GM03348 (cell line): Measurements from ENCODE around the gene SAP30BP.

Experiments
- DNase-seq: peaks from one replicate; pipeline ENCODE4 v3.0.0; 2012; ENCODE audit warnings: low spot score

The SAP30BP gene

DNA sequence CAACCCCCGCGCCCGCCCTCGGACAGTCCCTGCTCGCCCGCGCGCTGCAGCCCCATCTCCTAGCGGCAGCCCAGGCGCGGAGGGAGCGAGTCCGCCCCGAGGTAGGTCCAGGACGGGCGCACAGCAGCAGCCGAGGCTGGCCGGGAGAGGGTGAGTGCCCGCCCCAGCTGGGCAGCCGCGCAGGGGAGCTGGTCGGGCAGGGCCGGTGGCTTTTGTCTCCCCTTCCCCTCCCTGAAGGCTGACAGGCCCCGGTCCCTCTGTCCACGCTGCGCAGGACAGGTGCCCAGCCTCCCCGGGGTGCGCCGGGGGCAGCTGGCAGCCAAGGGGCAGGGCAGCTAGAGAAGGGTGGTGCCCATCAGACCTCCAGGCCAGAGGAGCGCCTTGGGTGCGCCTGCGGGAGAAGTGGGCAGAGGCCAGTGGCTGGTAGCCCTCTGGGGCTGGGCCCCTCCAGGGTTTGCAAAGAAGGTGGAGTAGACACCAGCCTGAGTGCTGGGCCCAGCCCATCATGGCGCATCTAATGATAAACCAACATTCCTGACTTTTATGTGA, 54.4 kb downstream of the SAP30BP start:
- peak; percentile 38 for DNase-seq

DNA sequence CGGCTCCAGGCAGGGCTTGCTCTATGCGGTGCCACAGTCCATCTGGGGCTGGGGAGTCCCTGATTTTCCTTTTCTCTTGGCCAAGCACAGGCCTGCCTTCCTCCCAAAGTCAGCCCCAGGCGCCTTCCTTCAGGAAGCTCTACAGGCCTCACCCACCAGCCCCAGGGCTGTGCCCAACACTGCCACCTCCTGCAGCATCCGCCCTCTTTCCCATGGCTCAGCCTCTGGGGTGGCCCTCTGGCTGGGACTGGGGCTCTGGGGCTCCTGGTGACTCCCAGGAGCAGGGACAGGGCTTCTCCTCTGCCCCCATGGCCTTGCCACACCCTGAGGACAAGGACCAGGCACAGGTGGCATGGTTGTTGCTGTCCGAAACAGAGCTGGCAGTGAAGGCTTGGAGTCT, 54.9 kb downstream of the SAP30BP start:
- no peak for DNase-seq

DNA sequence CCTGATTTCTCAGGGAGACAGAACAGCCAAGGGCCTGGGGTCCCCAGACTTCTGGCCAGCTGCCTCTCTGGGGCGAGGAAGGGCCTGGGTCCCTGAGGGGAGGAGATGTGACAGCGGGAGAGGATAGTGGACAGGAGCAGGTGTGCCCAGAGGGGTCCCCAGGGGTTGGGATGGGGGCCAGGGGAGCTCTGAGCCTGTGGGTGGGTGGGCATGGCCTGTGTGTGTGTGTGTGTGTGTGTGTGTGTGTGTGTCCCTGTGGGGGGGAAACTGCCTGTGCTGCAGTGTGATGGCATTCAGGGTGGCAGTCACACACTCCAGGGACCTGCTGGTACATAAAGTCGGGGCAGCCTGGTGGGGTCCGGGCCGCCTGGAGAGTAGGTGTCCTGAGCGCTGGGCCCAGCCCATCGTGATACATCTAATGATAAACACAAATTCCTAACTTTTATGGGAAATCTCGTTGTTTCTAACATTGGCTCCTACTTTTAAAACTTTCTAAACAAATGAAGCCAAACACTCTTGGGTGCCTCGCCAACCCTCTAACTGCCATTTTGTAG, 55.5 kb downstream of the SAP30BP start:
- no peak for DNase-seq

DNA sequence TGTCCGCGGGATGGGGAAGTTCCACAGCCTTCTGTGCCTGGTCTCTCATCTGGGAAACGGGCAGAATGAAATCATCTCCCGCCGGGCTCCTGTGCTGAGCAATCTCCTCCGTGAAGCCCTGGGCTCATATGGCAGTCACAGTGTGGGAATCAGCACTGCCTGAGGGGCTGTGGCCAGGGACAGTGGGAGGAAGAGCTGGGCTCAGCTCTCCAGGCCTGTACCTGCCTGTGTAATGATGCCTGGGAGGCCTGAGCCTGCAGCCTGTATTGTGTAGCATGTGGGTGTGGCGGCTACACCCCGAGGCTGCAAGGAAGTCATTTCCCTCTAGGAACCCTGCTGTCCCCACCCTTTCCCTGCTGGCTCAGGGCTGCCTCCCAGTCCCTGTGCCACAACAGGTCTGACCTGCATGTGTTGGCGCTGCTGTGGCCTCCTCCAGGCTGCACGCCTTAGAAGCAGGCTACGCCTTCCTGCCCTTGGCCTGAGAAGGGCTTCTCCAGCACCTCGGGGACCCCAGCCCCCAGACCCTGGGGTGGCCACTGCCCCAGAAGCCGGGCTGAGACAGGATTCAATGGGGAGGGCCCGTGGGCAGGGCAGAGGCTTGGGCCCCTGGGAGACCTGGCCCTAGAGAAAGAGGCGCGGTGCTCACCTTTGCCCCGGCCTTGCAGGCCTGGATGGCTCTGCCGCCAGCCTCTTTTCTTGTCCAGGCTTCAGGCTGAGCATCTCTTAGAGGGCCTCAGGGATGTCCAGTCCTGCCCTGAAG, 56.2 kb downstream of the SAP30BP start:
- no peak for DNase-seq

DNA sequence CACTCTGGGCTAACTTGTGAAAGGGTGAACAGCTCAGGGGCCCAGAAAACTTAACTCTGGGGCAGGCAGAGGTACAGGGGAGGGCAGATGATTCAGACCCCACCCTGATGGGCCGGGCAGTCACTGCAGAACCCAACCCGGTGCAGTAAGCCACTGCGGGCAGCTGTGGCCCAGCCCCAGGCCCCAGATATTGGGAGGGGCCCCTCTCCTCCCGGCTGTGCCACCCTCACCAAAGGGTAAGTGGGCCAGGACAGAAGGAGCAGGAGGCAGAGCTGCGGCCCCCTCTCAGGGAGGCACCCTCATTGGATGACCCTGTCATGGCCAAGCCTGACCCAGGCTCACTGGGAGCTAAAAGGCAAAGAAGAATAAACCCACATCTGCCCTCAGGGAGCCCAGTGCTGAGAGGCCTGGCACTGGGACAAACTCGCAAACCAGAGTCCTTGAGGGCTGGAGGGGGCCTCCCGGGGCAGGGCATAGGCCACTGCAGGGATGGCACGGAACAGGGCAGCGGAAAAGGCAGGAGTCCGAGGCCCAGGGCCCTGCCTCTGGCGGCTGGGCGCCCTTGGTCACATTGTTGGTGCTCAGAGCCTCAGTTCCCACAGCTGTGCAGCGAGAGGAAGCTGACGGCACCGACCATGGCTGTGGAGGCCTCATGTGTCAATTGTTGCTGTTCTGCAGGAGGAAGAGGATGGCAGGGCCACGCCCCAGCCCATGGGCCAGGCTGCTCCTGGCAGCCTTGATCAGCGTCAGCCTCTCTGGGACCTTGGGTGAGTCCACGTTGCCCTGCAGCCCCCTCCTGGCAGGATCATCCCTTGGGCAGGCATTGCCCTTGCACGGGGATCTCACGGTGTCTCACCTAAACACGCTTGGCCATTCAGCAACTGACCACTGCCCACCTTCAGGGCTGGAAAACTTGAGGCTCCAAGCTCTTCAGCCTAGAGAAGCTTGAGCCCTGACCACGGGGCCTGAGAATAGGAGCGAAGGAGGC, 57.2 kb downstream of the SAP30BP start:
- no peak for DNase-seq

DNA sequence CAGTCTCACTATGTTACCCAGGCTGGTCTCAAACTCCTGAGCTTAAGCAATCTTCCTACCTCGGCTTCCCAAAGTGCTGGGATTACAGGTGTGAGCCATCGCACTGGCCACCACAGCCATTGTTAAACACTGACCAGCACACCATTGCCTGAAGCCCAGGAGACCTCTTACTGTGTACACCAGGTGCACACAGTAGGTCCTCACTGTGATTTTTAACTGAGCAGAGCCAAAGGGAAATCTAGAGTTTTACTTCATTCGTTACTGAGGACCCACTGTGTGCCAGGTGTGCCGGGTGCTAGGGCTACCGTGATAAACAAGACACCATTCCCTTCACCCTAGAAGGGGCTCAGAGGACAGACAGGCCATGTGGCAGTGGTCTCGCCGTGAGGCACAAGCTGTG, 58.4 kb downstream of the SAP30BP start:
- DNase-seq = no peak

DNA sequence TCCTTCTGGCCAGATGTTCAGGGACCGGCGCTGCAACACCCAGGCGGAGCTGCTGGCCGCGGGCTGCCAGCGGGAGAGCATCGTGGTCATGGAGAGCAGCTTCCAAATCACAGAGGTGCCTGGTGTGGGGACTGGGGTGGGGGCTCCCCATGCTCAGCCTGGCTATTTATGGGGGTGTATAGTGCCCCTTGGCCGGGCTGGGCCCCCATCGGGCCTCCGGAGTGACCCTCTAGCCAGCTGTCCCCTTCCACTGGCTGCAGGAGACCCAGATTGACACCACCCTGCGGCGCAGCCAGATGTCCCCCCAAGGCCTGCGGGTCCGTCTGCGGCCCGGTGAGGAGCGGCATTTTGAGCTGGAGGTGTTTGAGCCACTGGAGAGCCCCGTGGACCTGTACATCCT, 60.3 kb downstream of the SAP30BP start:
- DNase-seq = no peak

DNA sequence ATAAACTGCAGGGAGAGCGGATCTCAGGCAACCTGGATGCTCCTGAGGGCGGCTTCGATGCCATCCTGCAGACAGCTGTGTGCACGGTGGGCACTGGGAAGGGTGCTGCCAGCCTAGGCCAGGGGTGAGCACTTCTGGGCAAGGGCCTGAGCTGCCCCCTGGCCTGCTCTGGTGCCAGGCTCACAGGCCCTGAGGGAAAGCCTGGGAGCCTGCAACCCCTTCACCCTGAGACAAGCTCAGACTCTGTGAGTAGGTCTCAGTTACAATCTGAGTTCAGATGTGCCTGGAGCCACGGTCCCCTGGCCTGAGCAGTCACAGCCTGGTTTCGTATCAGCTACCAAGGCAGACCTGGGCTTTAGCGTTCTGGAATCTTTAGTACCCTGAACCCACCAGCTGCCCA, 62.2 kb downstream of the SAP30BP start:
- DNase-seq = no peak

DNA sequence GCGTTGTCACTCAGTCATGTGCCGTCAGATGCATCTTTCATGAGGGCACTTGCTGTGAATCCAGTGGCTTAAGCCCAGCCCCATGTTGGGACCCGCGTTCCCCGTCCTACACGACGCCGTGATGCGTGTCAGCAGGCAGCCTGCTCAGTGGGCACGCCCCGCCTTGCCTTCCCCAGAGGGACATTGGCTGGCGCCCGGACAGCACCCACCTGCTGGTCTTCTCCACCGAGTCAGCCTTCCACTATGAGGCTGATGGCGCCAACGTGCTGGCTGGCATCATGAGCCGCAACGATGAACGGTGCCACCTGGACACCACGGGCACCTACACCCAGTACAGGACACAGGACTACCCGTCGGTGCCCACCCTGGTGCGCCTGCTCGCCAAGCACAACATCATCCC, 62.9 kb downstream of the SAP30BP start:
- DNase-seq = no peak

DNA sequence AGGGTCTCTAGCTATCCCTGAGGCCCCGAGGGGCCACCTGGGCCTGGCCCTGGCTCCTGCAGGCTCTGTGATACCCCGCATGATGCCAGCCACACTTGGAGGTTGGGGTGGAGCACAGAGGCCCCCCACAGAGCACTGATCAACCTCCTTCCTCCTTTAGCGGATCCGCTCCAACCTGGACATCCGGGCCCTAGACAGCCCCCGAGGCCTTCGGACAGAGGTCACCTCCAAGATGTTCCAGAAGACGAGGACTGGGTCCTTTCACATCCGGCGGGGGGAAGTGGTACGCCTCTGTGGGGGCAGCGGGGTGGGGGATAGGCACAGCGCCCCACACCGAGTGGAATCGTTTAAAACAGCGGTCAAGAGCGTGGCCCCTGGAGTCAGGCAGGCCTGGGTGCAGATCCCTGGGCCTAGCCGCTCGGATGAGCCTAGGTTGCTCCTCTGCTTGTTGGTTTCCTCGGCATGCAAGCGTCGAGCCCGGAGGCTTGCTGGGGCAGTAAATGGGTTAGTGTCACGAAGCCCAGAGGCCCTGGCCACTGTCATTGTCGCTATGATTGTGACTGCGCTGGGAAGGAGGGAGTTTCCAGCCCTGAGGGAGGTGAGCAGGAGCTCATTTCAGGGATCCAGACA, 64.1 kb downstream of the SAP30BP start:
- DNase-seq = no peak

DNA sequence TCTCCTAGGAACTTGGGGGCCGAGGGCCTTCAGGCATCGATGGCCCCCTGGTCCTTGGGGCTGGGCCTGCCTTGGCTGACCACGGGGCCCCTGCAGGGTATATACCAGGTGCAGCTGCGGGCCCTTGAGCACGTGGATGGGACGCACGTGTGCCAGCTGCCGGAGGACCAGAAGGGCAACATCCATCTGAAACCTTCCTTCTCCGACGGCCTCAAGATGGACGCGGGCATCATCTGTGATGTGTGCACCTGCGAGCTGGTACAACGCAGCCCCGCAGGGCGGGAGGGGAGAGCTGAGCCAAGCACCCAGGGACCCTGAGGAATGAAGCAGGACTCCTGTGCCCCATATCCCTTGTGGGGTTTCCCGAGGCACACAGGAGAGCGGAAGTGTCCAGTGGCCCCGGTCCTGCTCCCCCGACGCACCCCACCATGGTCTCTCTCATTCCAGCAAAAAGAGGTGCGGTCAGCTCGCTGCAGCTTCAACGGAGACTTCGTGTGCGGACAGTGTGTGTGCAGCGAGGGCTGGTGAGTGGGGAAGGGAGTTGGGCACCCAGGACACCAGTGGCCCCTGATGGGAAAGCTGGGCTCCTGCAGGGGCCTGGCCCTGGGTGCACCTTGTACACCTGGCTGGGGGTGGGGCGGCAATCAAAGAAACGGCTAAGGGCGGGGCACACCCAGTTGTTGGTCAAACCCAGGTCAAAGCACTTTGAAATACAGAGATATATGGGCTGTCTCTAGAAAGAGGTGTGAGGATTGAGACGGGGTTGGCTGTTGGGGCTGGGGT, 64.8 kb downstream of the SAP30BP start:
- no peak for DNase-seq

DNA sequence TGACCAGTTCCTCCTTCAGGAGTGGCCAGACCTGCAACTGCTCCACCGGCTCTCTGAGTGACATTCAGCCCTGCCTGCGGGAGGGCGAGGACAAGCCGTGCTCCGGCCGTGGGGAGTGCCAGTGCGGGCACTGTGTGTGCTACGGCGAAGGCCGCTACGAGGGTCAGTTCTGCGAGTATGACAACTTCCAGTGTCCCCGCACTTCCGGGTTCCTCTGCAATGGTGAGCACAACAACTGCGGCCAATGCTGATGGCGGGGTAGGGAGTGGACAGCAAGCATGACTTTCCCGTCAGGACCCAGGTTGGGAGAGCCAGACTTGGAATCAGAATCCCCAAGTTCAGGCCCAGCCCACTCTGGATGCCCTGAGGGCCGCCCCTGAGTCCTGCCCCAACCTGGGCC, 66.3 kb downstream of the SAP30BP start:
- no peak for DNase-seq

DNA sequence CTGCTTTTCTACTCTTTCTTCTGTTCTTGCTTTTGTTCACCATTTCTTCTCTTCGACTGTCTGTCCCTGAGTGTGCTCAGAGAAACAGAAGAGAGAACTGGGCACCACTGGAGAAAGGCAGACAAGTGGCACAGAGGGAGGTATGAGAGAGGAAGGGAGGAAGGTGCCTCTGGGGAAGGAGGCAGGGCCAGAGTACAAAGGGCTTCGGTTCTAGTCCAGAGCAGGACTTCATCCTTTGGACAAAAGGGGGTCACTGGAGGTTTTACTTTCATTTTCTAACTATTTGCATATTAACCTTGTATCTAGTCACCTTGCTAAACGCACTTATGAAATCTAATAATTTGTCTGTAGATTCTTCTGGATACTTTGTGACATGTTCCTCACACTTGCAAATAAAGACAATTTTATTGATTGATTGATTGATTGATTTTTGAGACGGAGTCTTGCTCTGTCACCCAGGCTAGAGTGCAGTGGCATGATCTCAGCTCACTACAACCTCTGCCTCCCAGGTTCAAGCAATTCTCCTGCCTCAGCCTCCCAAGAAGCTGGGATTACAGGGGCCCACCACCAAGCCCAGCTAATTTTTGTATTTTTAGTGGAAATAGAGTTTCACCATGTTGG, 67.6 kb downstream of the SAP30BP start:
- DNase-seq = no peak

DNA sequence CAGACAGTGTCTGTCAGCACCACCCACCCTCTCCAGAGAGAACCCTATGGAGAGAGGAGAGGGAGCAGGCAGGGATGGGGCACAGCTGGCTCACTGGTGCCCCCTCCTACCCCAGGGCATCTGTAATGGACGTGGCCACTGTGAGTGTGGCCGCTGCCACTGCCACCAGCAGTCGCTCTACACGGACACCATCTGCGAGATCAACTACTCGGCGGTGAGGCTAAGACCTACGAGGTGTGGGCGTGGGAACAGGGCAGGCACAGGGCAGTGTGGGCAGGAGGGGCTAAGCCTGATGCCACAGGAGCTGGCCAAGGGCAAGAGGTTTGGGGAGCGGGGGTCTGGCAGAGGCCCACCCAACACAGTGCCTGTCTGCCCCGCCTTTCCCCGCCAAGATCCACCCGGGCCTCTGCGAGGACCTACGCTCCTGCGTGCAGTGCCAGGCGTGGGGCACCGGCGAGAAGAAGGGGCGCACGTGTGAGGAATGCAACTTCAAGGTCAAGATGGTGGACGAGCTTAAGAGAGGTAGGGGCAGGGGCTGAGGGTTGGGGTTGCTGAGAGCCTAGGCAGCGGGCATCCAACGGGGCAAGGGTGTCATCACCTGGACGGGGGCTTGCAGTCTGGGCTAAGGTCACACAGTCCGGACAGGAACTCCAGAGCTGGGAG, 69.2 kb downstream of the SAP30BP start:
- DNase-seq = no peak

DNA sequence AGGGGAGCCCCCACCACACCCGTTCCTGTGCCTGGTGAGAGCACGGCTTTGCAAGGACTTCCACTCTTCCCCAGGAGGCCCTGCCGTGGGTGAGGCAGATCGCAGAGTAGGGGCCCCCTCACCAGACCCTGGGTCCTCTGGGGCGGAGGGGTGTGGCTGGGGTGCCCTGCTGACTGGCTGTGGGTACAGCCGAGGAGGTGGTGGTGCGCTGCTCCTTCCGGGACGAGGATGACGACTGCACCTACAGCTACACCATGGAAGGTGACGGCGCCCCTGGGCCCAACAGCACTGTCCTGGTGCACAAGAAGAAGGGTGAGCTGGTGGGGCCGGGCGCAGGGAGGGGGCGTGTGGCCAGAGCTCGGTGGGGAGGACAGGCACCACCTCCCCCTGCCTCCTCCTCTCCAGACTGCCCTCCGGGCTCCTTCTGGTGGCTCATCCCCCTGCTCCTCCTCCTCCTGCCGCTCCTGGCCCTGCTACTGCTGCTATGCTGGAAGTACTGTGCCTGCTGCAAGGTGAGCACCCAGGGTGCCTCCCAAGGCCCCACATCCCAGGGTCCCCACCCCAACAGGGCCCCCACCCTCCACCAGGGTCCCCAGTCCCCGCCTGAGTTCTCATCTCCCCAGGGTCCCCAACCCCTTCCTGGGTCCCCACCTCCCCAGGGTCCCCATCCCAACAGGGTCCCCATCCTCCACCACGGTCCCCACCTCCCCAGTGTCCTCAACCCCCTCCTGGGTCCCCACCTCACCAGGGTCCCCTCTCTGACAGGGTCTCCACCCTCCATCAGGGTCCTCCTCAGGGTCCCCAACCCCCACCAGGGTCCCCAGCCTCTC, 70.2 kb downstream of the SAP30BP start:
- DNase-seq = no peak

DNA sequence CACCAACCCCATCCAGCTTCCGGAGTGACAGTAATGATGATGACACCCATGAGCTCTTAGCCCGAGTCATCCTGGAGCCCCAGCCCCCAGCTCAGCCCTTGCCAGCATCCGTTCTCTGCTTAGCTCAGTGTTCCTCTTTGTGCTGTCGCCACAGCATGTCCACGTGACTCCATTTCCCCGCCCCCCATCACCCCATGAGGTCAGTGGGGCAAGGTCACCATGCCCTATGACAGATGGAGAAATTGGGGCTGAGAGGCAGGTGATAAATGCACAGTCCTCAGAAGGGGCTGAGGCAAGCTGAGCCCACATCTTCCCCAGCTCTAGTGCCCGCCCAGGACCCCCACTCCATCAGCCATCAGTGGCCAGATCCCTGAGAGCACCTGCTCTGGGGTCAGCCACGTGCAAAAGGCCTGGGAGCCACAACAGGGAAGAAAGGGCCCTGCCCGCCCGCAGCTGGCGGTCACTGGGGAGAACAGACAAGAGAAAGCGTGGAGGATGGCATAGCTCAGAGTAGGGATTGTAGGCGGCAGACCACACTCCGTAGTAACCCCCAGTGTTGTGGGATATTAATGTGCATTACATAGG, 71.2 kb downstream of the SAP30BP start:
- DNase-seq = peak; percentile 57

DNA sequence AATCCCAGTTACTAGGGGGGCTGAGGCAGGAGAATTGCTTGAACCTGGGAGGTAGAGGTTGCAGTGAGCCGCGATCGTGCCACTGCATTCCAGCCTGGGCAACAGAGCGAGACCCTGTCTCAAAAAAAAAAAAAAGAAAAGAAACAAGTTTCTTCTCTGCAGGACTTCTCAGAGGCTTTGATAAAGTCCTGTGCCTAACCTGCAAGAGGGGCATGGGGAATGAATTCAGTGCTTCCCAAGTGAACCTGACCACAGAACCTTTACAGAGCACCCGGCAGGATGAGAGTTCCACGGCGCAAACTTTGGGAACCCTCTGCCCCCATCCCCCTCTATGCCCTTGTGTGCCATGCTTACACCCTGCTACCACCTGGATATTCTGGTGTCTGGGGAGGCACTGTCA, 72.0 kb downstream of the SAP30BP start:
- no peak for DNase-seq

DNA sequence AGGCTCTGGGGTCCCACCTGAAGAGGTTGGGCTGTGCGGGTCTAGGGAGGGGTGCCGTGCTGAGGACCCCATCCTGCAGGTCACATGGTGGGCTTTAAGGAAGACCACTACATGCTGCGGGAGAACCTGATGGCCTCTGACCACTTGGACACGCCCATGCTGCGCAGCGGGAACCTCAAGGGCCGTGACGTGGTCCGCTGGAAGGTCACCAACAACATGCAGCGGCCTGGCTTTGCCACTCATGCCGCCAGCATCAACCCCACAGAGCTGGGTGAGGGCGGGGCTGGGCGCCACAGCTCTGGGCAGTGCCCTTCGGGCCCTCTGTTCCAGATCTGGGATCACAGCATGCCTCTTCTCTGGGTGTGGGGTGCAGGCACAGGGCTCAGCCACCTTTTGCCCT, 72.7 kb downstream of the SAP30BP start:
- no peak for DNase-seq

DNA sequence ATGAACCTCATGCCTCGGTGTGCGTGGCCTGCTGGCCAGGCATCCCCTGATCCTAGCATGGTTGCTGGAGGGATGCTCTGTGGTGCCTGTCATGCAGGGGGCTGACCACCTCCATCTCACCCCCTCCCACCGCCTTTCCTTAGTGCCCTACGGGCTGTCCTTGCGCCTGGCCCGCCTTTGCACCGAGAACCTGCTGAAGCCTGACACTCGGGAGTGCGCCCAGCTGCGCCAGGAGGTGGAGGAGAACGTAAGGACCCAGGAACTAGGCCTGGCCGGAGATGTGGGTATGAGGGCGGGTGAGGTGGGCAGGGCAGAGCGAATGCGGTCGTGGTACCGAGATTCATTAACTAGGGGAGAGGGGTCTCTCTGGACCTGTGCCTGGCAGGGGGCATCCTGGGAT, 73.1 kb downstream of the SAP30BP start:
- no peak for DNase-seq
